GM23338 (cell line): Measurements from ENCODE around the gene TOMM7.

Source experiments
- EZH2 ChIP-seq: fragments of 200-600 bp; sonication (generic); IDR thresholded peaks from one replicate; pipeline ENCODE4 v1.8.0; 2017; ENCODE audit warnings: antibody characterized with exemption, mild to moderate bottlenecking, low read depth; ENCODE audit not compliant: unreplicated experiment
- POLR2AphosphoS5 ChIP-seq: IDR thresholded peaks from 2 replicates; pipeline ENCODE4 v1.6.1; 2016; ENCODE audit warnings: antibody characterized with exemption, low read depth
- TF ChIP-seq, protein P1 (sequence below), 2 experiments: fragments of 200-600 bp in 1 of 2; sonication (generic) in 1 of 2; conservative IDR thresholded peaks; 2 replicates each; pipeline versions ENCODE4 v1.5.1 to v1.6.1; 2016 to 2017; ENCODE audit warnings: antibody characterized with exemption in 2 of 2, low read depth in 2 of 2, mild to moderate bottlenecking in 2 of 2, moderate library complexity in 1 of 2
- TF ChIP-seq, protein P2 (sequence below): IDR thresholded peaks from one replicate; pipeline ENCODE4 v1.6.1; 2018; ENCODE audit warnings: antibody characterized with exemption; ENCODE audit not compliant: unreplicated experiment

DNA sequence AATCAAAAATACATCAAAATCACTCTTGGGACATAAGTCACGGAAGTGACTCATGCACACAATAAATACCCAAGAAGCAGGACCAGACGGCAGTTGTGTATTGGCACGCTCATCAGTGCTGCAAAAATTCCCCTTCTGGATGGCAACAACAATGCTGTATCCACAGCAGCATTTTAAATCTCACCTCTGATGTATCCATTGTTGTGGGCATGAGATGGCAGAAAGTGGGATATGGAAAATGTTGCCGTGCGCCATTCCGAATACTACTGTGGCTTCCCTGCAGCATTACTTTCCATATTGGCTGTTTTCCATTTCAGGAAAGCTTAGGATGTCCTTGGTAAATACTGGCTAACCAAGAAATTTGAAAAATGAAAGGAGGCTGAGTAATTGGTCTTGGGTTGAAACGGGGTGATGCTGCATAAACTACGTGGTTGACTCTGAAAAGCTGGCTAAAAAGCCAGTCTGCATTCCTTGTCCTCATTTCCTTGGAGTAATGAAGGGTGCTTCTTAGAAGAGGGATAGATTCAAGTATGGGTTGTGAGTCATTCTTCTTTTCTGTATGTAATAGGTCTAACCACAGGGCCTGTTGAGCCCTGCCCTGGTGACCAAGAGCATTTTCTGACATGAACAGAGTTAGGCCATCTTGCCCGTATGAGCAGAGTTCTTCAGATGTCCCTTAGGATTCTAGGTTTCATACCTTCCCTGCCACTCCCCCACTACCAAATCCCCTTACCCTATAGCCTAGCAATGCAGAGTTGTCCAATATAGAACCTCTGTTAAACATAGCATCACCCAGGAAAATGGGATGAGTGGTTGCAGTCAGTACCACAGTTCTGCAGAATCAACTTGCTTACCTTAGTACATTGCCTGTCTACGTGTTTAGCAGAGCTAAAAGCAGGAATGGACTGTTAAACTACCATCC is 36.3 kb upstream of the TOMM7 start:
- TF ChIP-seq, protein P1, sequence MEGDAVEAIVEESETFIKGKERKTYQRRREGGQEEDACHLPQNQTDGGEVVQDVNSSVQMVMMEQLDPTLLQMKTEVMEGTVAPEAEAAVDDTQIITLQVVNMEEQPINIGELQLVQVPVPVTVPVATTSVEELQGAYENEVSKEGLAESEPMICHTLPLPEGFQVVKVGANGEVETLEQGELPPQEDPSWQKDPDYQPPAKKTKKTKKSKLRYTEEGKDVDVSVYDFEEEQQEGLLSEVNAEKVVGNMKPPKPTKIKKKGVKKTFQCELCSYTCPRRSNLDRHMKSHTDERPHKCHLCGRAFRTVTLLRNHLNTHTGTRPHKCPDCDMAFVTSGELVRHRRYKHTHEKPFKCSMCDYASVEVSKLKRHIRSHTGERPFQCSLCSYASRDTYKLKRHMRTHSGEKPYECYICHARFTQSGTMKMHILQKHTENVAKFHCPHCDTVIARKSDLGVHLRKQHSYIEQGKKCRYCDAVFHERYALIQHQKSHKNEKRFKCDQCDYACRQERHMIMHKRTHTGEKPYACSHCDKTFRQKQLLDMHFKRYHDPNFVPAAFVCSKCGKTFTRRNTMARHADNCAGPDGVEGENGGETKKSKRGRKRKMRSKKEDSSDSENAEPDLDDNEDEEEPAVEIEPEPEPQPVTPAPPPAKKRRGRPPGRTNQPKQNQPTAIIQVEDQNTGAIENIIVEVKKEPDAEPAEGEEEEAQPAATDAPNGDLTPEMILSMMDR (conservative IDR thresholded peaks at IDR 0.05; ENCODE audit: low read depth in 2 of 2) = no peak
- TF ChIP-seq, protein P2, sequence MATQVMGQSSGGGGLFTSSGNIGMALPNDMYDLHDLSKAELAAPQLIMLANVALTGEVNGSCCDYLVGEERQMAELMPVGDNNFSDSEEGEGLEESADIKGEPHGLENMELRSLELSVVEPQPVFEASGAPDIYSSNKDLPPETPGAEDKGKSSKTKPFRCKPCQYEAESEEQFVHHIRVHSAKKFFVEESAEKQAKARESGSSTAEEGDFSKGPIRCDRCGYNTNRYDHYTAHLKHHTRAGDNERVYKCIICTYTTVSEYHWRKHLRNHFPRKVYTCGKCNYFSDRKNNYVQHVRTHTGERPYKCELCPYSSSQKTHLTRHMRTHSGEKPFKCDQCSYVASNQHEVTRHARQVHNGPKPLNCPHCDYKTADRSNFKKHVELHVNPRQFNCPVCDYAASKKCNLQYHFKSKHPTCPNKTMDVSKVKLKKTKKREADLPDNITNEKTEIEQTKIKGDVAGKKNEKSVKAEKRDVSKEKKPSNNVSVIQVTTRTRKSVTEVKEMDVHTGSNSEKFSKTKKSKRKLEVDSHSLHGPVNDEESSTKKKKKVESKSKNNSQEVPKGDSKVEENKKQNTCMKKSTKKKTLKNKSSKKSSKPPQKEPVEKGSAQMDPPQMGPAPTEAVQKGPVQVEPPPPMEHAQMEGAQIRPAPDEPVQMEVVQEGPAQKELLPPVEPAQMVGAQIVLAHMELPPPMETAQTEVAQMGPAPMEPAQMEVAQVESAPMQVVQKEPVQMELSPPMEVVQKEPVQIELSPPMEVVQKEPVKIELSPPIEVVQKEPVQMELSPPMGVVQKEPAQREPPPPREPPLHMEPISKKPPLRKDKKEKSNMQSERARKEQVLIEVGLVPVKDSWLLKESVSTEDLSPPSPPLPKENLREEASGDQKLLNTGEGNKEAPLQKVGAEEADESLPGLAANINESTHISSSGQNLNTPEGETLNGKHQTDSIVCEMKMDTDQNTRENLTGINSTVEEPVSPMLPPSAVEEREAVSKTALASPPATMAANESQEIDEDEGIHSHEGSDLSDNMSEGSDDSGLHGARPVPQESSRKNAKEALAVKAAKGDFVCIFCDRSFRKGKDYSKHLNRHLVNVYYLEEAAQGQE = no peak
- TF ChIP-seq POLR2AphosphoS5 (peak; percentile 39), EZH2 (no peak)
